A673 (cell line): Measurements from ENCODE around the gene CCDC178. TPM values are rescaled to one million over a fixed set of nuclear protein-coding genes. Genes with fewer than 3 reads are reported as not detected.
"Not testable (repeated sequence)": the region's sequence is repeated elsewhere in the genome, so short reads cannot be mapped to it uniquely, and the experiment has no call there.

ENCODE experiments used
- BruUV-seq: library from RNA; stranded (reverse); fragments of 400-500 nt; replicated peaks from 2 replicates; lab custom pipeline; 2021; lab: Mats Ljungman, UMichigan
- CTCF ChIA-PET: fragments of 300-600 bp; sonication (Branson Sonifier 250); formaldehyde crosslinking; loops from one replicate; lab custom pipeline; 2022; ENCODE audit warnings: antibody characterized with exemption; lab: Charles Lee
- POLR2A ChIA-PET: fragments of 300-600 bp; sonication (Branson Sonifier 250); formaldehyde crosslinking; loops from one replicate; lab custom pipeline; 2022; ENCODE audit warnings: antibody characterized with exemption; ENCODE audit not compliant: low non-redundant PET; lab: Charles Lee
- DNase-seq: peaks from one replicate; pipeline ENCODE4 v3.0.0-alpha.2; 2015; ENCODE audit warnings: low spot score
- H3K27ac ChIP-seq: fragments of 200-600 bp; sonication (generic); 2 replicates; pipeline ENCODE4 v1.5.1; 2016; ENCODE audit warnings: mixed run types, low read depth, mild to moderate bottlenecking, mixed read lengths, antibody characterized with exemption, low read length; ENCODE audit not compliant: poor library complexity, severe bottlenecking
- H3K27me3 ChIP-seq: fragments of 200-600 bp; sonication (generic); replicated peaks from 2 replicates; pipeline ENCODE4 v1.6.1; 2017; ENCODE audit warnings: mixed run types, low read depth, mild to moderate bottlenecking, mixed read lengths, antibody characterized with exemption, low read length; ENCODE audit not compliant: insufficient read depth, poor library complexity
- H3K36me3 ChIP-seq: fragments of 200-600 bp; sonication (generic); 2 replicates; pipeline ENCODE4 v1.6.1; 2016; ENCODE audit warnings: mixed run types, mild to moderate bottlenecking, mixed read lengths, antibody characterized with exemption, low read length; ENCODE audit not compliant: insufficient read depth, poor library complexity, severe bottlenecking
- H3K4me1 ChIP-seq: fragments of 200-600 bp; sonication (generic); 2 replicates; pipeline ENCODE4 v1.6.1; 2017; ENCODE audit warnings: mixed run types, mild to moderate bottlenecking, mixed read lengths, antibody characterized with exemption, low read length; ENCODE audit not compliant: insufficient read depth, poor library complexity, severe bottlenecking
- H3K4me3 ChIP-seq: fragments of 200-600 bp; sonication (generic); 2 replicates; pipeline ENCODE4 v1.5.1; 2016; ENCODE audit warnings: low read depth, mixed run types, mild to moderate bottlenecking, mixed read lengths, low read length; ENCODE audit not compliant: poor library complexity, severe bottlenecking
- H3K9me3 ChIP-seq: fragments of 200-600 bp; sonication (generic); 2 replicates; pipeline ENCODE4 v1.6.1; 2016; ENCODE audit warnings: mixed run types, low read depth, mild to moderate bottlenecking, mixed read lengths, antibody characterized with exemption, low read length; ENCODE audit not compliant: poor library complexity, severe bottlenecking
- CTCF ChIP-seq: fragments of 300-800, 200-600 bp; sonication (generic); conservative IDR thresholded peaks from 2 replicates; pipeline ENCODE4 v1.5.1; 2017; ENCODE audit warnings: low read depth, mild to moderate bottlenecking, antibody characterized with exemption, low read length, moderate library complexity, mixed read lengths
- EZH2 ChIP-seq: fragments of 200-600 bp; sonication (generic); IDR thresholded peaks from 2 replicates; pipeline ENCODE4 v1.6.1; 2017; ENCODE audit warnings: borderline replicate concordance, low read depth, mild to moderate bottlenecking, mixed read lengths, antibody characterized with exemption, low read length; ENCODE audit not compliant: poor library complexity, severe bottlenecking
- intact Hi-C: fragments of 100-400 bp; cut with micrococcal nuclease; formaldehyde crosslinking; loops from one replicate; pipeline ENCODE4 v1.10.0; 2022; ENCODE audit not compliant: unreplicated experiment
- total RNA-seq: library from RNA; stranded (reverse); gene quantifications from 2 replicates; pipeline ENCODE4 v1.2.3, GENCODE V29; 2021

Gene CCDC178
- total RNA-seq, 1 experiment from 2014 or later, result not detected

- BruUV-seq, result no TSS peak
- no peaks in the 10 kb centered on the region for H3K9me3 ChIP-seq
- H3K27me3 ChIP-seq, result no peaks in the 10 kb centered on the region
- no peaks in the 10 kb centered on the region for H3K4me1 ChIP-seq
- intact Hi-C loops, result no loop called here
- TF ChIP-seq EZH2, result no peak
- TF ChIP-seq CTCF, result peak; percentile 17; the same call in 1 of the 2 replicates
- no peak overlapping the region for H3K27ac ChIP-seq
- H3K36me3 ChIP-seq, result no peaks in the 10 kb centered on the region
- no peak overlapping the region for H3K4me3 ChIP-seq
- DNase-seq, result no peak
- ChIA-PET CTCF (no interaction called here), POLR2A (no interaction called here)
Observed at GRCh38 chr18:32956591-32957315, 483.8 kb downstream of the CCDC178 start.

GRCh38 chr18:32952318-32952717 is 488.2 kb downstream of the CCDC178 start:
- CTCF ChIA-PET, H3K36me3 ChIP-seq, H3K9me3 ChIP-seq, H3K27ac ChIP-seq, H3K4me3 ChIP-seq, BruUV-seq, intact Hi-C loops, POLR2A ChIA-PET, H3K4me1 ChIP-seq, H3K27me3 ChIP-seq, DNase-seq: not testable (repeated sequence)

GRCh38 chr18:32937597-32937996 is 502.9 kb downstream of the CCDC178 start:
- intact Hi-C loops, result no loop called here
- H3K9me3 ChIP-seq, result no peaks in the 10 kb centered on the region
- H3K27me3 ChIP-seq, result no peaks in the 10 kb centered on the region
- no peak overlapping the region for H3K27ac ChIP-seq
- no peaks in the 10 kb centered on the region for H3K36me3 ChIP-seq
- ChIA-PET POLR2A (no interaction called here), CTCF (no interaction called here)
- H3K4me3 ChIP-seq, result no peak overlapping the region
- DNase-seq, result no peak
- TF ChIP-seq EZH2, result no peak
- no peak for TF ChIP-seq CTCF
- H3K4me1 ChIP-seq, result no peaks in the 10 kb centered on the region
- no TSS peak for BruUV-seq

GRCh38 chr18:32937066-32937465 is 503.5 kb downstream of the CCDC178 start:
- Histone ChIP-seq H3K27ac (no peak overlapping the region), H3K9me3 (no peaks in the 10 kb centered on the region), H3K4me3 (no peak overlapping the region), H3K27me3 (no peaks in the 10 kb centered on the region), H3K4me1 (no peaks in the 10 kb centered on the region), H3K36me3 (no peaks in the 10 kb centered on the region)
- no TSS peak for BruUV-seq
- ChIA-PET CTCF (no interaction called here), POLR2A (no interaction called here)
- no peak for DNase-seq
- intact Hi-C loops, result no loop called here
- TF ChIP-seq CTCF (no peak), EZH2 (no peak)
